ENCODE data around the gene MSANTD2.

MSANTD2 gene

DNA sequence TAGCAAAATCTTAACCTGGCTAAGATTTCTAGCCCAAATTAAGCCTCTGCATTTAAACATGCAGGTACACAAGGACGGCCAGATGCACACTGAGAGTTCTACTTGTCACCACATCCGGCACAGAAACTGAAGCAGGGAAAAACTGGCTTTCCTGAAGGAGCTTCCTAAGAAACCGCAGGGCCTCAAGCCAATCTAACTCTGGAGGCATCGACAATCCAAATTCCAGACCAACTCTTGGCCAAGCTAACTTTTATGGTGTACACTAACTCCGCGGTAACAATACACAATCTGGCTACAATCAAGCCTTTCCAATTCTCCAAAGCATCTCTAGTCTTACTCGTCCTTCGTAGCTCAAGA lies 1.2 kb downstream of the MSANTD2 start:
- H3K4me3 ChIP-seq (ENCODE audit: low read length), result peak overlapping the region; percentile 76
- TF ChIP-seq, protein P1, sequence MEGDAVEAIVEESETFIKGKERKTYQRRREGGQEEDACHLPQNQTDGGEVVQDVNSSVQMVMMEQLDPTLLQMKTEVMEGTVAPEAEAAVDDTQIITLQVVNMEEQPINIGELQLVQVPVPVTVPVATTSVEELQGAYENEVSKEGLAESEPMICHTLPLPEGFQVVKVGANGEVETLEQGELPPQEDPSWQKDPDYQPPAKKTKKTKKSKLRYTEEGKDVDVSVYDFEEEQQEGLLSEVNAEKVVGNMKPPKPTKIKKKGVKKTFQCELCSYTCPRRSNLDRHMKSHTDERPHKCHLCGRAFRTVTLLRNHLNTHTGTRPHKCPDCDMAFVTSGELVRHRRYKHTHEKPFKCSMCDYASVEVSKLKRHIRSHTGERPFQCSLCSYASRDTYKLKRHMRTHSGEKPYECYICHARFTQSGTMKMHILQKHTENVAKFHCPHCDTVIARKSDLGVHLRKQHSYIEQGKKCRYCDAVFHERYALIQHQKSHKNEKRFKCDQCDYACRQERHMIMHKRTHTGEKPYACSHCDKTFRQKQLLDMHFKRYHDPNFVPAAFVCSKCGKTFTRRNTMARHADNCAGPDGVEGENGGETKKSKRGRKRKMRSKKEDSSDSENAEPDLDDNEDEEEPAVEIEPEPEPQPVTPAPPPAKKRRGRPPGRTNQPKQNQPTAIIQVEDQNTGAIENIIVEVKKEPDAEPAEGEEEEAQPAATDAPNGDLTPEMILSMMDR (conservative IDR thresholded peaks at IDR 0.05; ENCODE audit: low read depth, low read length), result no peak
- DNase-seq (ENCODE audit: low read depth), result no peak

DNA sequence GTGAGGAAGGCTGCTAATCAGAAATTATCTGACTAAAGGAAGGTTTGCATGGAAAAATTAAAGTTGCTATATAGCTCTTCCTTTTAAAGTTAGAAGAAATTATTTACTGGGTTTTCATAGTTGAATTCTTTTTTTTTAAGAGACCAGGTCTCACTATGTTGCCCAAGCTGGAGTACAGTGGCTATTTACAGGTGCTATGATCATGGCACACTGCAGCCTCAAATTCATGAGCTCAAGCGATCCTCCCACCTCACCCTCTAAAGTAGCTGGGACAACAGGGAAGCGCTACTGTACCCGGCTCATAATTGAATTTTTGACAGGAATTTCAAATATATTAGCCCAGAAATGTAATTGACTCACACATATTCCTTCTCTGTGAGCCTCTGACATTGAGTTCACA lies 3.9 kb downstream of the MSANTD2 start:
- DNase-seq (ENCODE audit: low read depth), result no peak
- TF ChIP-seq, protein P1 (conservative IDR thresholded peaks at IDR 0.05; ENCODE audit: low read depth, low read length), result no peak
- H3K4me3 ChIP-seq (ENCODE audit: low read length), result no peak overlapping the region

DNA sequence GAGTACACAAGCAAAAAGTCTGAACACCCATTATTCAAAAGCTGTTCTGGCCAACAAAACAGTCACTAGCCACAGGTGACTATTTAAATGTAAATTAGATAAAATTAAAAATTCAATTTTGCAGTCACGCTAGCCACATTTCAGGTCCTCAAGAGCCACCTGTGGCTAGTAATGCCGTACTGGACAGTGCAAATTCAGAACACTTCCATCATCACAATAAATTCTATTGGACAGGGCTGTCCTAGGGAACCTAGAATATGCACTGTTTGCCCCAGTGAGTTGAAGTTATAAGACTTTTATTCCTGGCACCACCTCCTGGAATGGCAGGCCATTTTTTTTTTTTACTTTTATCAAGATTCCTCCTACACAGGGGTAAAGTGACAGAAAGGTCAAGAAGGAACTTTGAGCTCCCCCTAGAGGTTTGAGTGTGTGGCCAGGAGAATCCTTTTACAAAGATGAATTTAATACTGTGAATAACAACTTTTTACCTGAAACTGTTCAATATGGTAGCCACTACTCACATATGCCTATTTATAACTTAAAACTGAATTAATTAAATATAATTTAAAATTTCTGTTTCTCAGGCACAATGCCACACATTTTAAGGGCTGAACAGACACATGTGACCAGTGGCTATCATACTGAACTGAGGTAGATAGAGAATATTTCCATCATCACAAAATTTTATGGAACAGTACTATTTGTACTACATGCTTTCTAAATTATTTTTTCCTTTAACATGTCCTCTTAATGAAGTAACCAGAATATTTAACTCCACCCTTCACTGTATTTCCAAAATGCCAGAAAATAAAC lies 6.5 kb downstream of the MSANTD2 start:
- TF ChIP-seq, protein P1 (conservative IDR thresholded peaks at IDR 0.05; ENCODE audit: low read depth, low read length), result peak; percentile 82
- H3K4me3 ChIP-seq (ENCODE audit: low read length), result no peak overlapping the region
- no peak for DNase-seq (ENCODE audit: low read depth)

DNA sequence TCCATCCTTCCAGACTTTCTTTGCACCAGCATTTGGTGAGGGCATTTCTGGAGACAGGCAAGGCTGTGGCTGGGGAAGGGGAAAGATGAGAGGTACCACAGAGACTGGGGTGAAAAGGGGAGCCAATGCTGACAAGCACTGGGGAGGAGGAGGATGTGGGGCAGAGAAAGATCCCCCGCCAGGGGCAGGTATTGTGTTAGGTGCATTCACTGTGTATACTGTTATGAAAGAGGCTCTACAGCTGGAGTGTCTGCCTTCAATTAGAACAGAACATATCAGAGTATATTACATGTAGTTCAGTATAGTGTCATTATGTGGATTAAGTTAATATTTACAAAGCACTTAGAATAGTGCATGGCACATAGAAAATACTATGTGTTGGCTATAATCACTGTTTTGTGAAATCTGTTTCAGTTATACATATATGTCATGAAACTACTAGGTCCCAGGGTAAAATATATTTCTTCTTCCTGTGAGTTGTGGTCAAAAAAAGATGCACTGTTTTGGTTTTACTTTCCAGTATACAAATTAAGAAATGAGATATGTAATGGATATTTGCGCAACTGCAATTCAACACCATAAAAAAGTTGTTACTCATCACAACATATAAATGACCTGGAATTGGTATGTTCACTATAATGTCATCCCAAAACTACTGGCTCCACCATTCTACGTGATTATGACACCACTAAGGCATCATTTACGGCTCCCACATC lies 8.4 kb downstream of the MSANTD2 start:
- H3K4me3 ChIP-seq (ENCODE audit: low read length), result no peak overlapping the region
- TF ChIP-seq, protein P1 (conservative IDR thresholded peaks at IDR 0.05; ENCODE audit: low read depth, low read length), result no peak
- DNase-seq (ENCODE audit: low read depth), result no peak

DNA sequence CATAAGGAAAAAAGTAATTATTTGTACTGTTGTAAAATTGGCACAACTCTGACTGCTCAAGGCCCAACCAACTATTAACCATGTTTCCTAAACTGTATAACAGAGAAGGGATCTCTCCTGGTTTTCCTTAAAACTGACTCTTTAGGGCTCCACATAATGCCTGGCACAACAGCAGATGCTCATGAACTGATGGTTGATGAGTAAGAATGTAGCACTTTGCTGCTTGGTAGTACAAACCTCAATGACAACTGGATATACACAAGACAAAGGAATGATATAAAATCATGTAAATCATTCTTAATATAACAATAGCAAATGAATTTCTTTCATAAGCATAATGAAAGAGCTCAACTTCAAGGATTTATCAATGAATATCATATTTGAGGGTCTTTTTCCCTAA lies 11.7 kb downstream of the MSANTD2 start:
- DNase-seq (ENCODE audit: low read depth), result no peak

DNA sequence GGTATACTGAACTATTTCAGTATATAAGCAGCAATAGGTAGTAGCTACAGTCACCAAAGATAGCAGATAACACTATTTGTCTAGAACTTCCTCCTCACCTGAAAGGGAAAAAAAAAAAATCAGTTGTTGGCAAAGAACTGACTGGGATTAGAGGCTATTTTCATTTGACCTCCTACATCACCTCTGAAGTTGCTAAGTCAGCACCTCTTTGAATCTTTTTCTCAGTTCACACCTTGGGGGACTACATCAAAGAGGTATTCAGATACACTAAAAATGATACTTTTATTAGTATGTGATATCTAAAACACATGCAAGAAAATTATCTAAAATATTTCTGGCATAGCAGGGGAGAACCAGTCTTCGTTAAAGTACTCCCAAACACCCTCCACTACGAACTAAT lies 16.2 kb downstream of the MSANTD2 start:
- H3K4me3 ChIP-seq (ENCODE audit: low read length), result no peak overlapping the region
- DNase-seq (ENCODE audit: low read depth), result no peak
- TF ChIP-seq, protein P1 (conservative IDR thresholded peaks at IDR 0.05; ENCODE audit: low read depth, low read length), result no peak

More for the DNA sequence above, 11.7 kb downstream of the MSANTD2 start:
- H3K4me3 ChIP-seq (ENCODE audit: low read length), result no peak overlapping the region
- TF ChIP-seq, protein P1 (conservative IDR thresholded peaks at IDR 0.05; ENCODE audit: low read depth, low read length), result no peak

DNA sequence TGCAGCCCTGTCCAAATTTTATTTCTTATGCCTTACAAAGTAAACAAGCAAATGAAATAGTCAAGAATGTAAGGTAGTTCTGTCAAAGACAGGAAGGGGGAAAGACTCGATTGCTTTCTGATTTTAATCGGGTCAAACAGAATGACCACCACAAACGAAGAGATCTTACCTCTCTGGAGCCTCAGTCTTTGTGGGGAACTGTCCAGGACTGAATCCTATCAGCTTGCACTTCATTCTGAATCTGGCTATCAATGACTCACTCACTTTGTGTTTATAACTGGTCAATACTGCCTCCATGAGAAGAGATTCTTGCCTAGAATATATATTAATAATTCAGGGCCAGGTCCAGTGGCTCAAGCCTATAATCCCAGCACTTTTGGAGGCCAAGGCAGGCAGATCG lies 17.2 kb downstream of the MSANTD2 start:
- TF ChIP-seq, protein P1 (conservative IDR thresholded peaks at IDR 0.05; ENCODE audit: low read depth, low read length), result no peak
- DNase-seq (ENCODE audit: low read depth), result no peak
- H3K4me3 ChIP-seq (ENCODE audit: low read length), result no peak overlapping the region

Measured in retinal pigment epithelial cell (primary cell).